PC-3 (cell line): ENCODE measurements around the gene SCN8A. TPM values are rescaled to one million over a fixed set of nuclear protein-coding genes. Genes with fewer than 3 reads are reported as not detected.
"Not testable (repeated sequence)": the region's sequence is repeated elsewhere in the genome, so short reads cannot be mapped to it uniquely, and the experiment has no call there.

Experiments used
- ATAC-seq: fragments of 200-7000 bp; cut with Tn5 transposase; 2 replicates; pipeline ENCODE4 v1.9.1; 2020; ENCODE audit warnings: mild to moderate bottlenecking, moderate library complexity
- BruUV-seq: library from RNA; stranded (reverse); fragments of 400-500 nt; replicated peaks from 2 replicates; lab custom pipeline; 2021; lab: Mats Ljungman, UMichigan
- CTCF ChIA-PET: fragments of 300-600 bp; sonication (Branson Sonifier 250); formaldehyde crosslinking; loops from one replicate; lab custom pipeline; 2022; ENCODE audit warnings: antibody characterized with exemption; lab: Charles Lee
- POLR2A ChIA-PET: fragments of 300-600 bp; sonication (Branson Sonifier 250); formaldehyde crosslinking; loops from one replicate; lab custom pipeline; 2022; ENCODE audit warnings: antibody characterized with exemption; ENCODE audit not compliant: unreplicated experiment; lab: Charles Lee
- DNase-seq: peaks from one replicate; pipeline ENCODE4 v3.0.0-alpha.2; 2015
- H2AFZ ChIP-seq: fragments of 300-600 bp; sonication (generic); 2 replicates; pipeline ENCODE4 v1.6.0; 2016; ENCODE audit warnings: antibody characterized with exemption, low read length
- H3F3A ChIP-seq: fragments of 300-600 bp; sonication (generic); one replicate; pipeline ENCODE4 v1.6.0; 2017; ENCODE audit warnings: antibody characterized with exemption, low read length, control low read depth, mild to moderate bottlenecking; ENCODE audit not compliant: unreplicated experiment
- H3K27ac ChIP-seq: fragments of 300-600 bp; sonication (generic); 2 replicates; pipeline ENCODE4 v1.5.1; 2016; ENCODE audit warnings: mild to moderate bottlenecking, low read length
- H3K27me3 ChIP-seq: fragments of 300-600 bp; sonication (generic); 2 replicates; pipeline ENCODE4 v1.6.1; 2016; ENCODE audit warnings: low read length, mixed read lengths
- H3K36me3 ChIP-seq: fragments of 300-600 bp; sonication (generic); 2 replicates; pipeline ENCODE4 v1.6.1; 2016; ENCODE audit warnings: low read depth, mixed run types, low read length, mixed read lengths
- H3K4me1 ChIP-seq: fragments of 300-600 bp; sonication (generic); 2 replicates; pipeline ENCODE4 v1.5.1; 2016; ENCODE audit warnings: low read length; ENCODE audit not compliant: insufficient read depth
- H3K4me2 ChIP-seq: fragments of 300-600 bp; sonication (generic); 2 replicates; pipeline ENCODE4 v1.6.0; 2016; ENCODE audit warnings: low read length
- H3K4me3 ChIP-seq: fragments of 300-600 bp; sonication (generic); 2 replicates; pipeline ENCODE4 v1.5.1; 2016; ENCODE audit warnings: mild to moderate bottlenecking, low read length, mixed read lengths
- H3K79me2 ChIP-seq: fragments of 300-600 bp; sonication (generic); 2 replicates; pipeline ENCODE4 v1.6.1; 2017; ENCODE audit warnings: low read length, mixed read lengths
- H3K9ac ChIP-seq: fragments of 300-600 bp; sonication (generic); 2 replicates; pipeline ENCODE4 v1.6.0; 2016; ENCODE audit warnings: mild to moderate bottlenecking, low read length
- H3K9me2 ChIP-seq: fragments of 300-600 bp; sonication (generic); replicated peaks from 2 replicates; pipeline ENCODE4 v1.6.1; 2016; ENCODE audit warnings: mixed run types, low read length, mixed read lengths
- H3K9me3 ChIP-seq: fragments of 300-600 bp; sonication (generic); 2 replicates; pipeline ENCODE4 v1.6.1; 2016; ENCODE audit warnings: low read length, mixed read lengths
- H4K20me1 ChIP-seq: fragments of 300-600 bp; sonication (generic); 2 replicates; pipeline ENCODE4 v1.6.1; 2016; ENCODE audit warnings: low read length, mixed read lengths
- CTCF ChIP-seq: fragments of 300-600 bp; sonication (generic); conservative IDR thresholded peaks from 2 replicates; pipeline ENCODE4 v1.5.1; 2017; ENCODE audit warnings: antibody characterized with exemption, low read depth, mild to moderate bottlenecking, low read length
- EZH2 ChIP-seq: fragments of 300-600 bp; sonication (generic); IDR thresholded peaks from one replicate; pipeline ENCODE4 v1.6.1; 2017; ENCODE audit warnings: antibody characterized with exemption, mild to moderate bottlenecking, low read length; ENCODE audit not compliant: unreplicated experiment
- EZH2phosphoT487 ChIP-seq: fragments of 300-600 bp; sonication (generic); IDR thresholded peaks from 2 replicates; pipeline ENCODE4 v1.6.1; 2018; ENCODE audit warnings: mild to moderate bottlenecking, antibody characterized with exemption, low read length, borderline replicate concordance
- intact Hi-C: fragments of 100-400 bp; cut with micrococcal nuclease; formaldehyde crosslinking; loops from 2 replicates; pipeline ENCODE4 v1.9.0; 2023
- total RNA-seq: library from RNA; depleted of rRNA; stranded (reverse); fragments of >200 nt; gene quantifications from 2 replicates; pipeline ENCODE4 v1.2.3, GENCODE V29; 2014

Gene SCN8A
- total RNA-seq, 1 experiment from 2014 or later = 12.7 TPM

- intact Hi-C loops = loop anchor here (10.0 kb wide), 1 partner anchor 564 kb away; no protein-coding TSS in a partner anchor
- ATAC-seq (no peak), DNase-seq (no peak)
- ChIA-PET POLR2A (no interaction called here), CTCF (interaction anchor here (0.6 kb wide), 1 partner anchor 1042 kb away, joined by 6 read pairs; no protein-coding TSS in a partner anchor)
- Histone ChIP-seq H3K9ac (no peak overlapping the region), H3K36me3 (no peaks in the 10 kb centered on the region), H2AFZ (no peak overlapping the region), H3K9me3 (no peaks in the 10 kb centered on the region), H3K4me2 (peak overlapping the region; percentile 59; the same call in 1 of the 2 replicates), H3K4me3 (no peak overlapping the region), H3K4me1 (peaks cover 20% of the 10 kb centered on the region), H3F3A (no peaks in the 10 kb centered on the region), H3K27me3 (0 out of 2 replicates have a peak, but pooled peaks cover 4% of the 10 kb centered on the region), H3K27ac (peak overlapping the region; percentile 89; the same call in 1 of the 2 replicates), H3K79me2 (no peaks in the 10 kb centered on the region), H3K9me2 (no peaks in the 10 kb centered on the region), H4K20me1 (no peaks in the 10 kb centered on the region)
- TF ChIP-seq CTCF (no peak), EZH2phosphoT487 (no peak), EZH2 (no peak)
- no TSS peak for BruUV-seq
These were observed 238.0 kb downstream of the SCN8A start for GRCh38 chr12:51829011-51829481.

GRCh38 chr12:51829641-51830040 is 238.6 kb downstream of the SCN8A start:
- H3K4me2 ChIP-seq = no peak overlapping the region
- ATAC-seq (no peak), DNase-seq (no peak)
- H3F3A ChIP-seq = no peaks in the 10 kb centered on the region
- no TSS peak for BruUV-seq
- intact Hi-C loops = loop anchor here (5.0 to 10.0 kb wide), 2 partner anchors 48 to 565 kb away; no protein-coding TSS in a partner anchor
- no peaks in the 10 kb centered on the region for H3K36me3 ChIP-seq
- H3K4me3 ChIP-seq = no peak overlapping the region
- 0 out of 2 replicates have a peak, but pooled peaks cover 4% of the 10 kb centered on the region for H3K27me3 ChIP-seq
- H4K20me1 ChIP-seq = no peaks in the 10 kb centered on the region
- H3K9ac ChIP-seq = no peak overlapping the region
- H3K9me2 ChIP-seq = no peaks in the 10 kb centered on the region
- no peaks in the 10 kb centered on the region for H3K79me2 ChIP-seq
- POLR2A ChIA-PET = no interaction called here
- no peak for TF ChIP-seq EZH2phosphoT487
- TF ChIP-seq EZH2 = no peak
- TF ChIP-seq CTCF = no peak
- no peak overlapping the region for H2AFZ ChIP-seq
- no peak overlapping the region for H3K27ac ChIP-seq
- CTCF ChIA-PET = interaction anchor here (0.6 kb wide), 2 partner anchors 45 to 1043 kb away, joined by 5 to 6 read pairs; no protein-coding TSS in a partner anchor
- H3K4me1 ChIP-seq = peaks cover 20% of the 10 kb centered on the region
- no peaks in the 10 kb centered on the region for H3K9me3 ChIP-seq

GRCh38 chr12:51831817-51832216 is 240.8 kb downstream of the SCN8A start:
- H3K27ac ChIP-seq, DNase-seq, H3K4me3 ChIP-seq, H3K9ac ChIP-seq, H3K9me2 ChIP-seq, H2AFZ ChIP-seq, H4K20me1 ChIP-seq, BruUV-seq, H3K27me3 ChIP-seq, H3F3A ChIP-seq, H3K79me2 ChIP-seq, H3K4me2 ChIP-seq, H3K9me3 ChIP-seq, ATAC-seq, H3K36me3 ChIP-seq: not testable (repeated sequence)
- ChIA-PET POLR2A (interaction anchor here (0.5 to 1.0 kb wide), 3 partner anchors 11 to 46 kb away, joined by 3 to 6 read pairs (median 5); no protein-coding TSS in a partner anchor), CTCF (interaction anchor here (1.0 kb wide), 1 partner anchor 11 kb away, joined by 3 read pairs; no protein-coding TSS in a partner anchor)
- peaks cover 23% of the 10 kb centered on the region for H3K4me1 ChIP-seq
- intact Hi-C loops = loop anchor here (5.0 kb wide), 1 partner anchor 45 kb away; no protein-coding TSS in a partner anchor
